Skin epidermis (tissue), 12 donors: Measurements from ENCODE around the gene RPS15A.
"Not testable (repeated sequence)": the region's sequence is repeated elsewhere in the genome, so short reads cannot be mapped to it uniquely, and the experiment has no call there.

ENCODE experiments used
- H3K27ac ChIP-seq, 21 experiments: fragments of 200-600 bp; sonication (generic) in 11 of 21; one replicate each; pipeline ENCODE4 v1.5.0; 2020; ENCODE audit warnings: mild to moderate bottlenecking in 3 of 21, inconsistent platforms in 2 of 21, moderate library complexity in 2 of 21
- H3K4me3 ChIP-seq, 7 experiments: fragments of 200-600 bp; sonication (generic) in 2 of 7; one replicate each; pipeline ENCODE4 v1.5.0; 2020; ENCODE audit warnings: inconsistent platforms in 2 of 7, mild to moderate bottlenecking in 2 of 7, moderate library complexity in 1 of 7

RPS15A gene

DNA sequence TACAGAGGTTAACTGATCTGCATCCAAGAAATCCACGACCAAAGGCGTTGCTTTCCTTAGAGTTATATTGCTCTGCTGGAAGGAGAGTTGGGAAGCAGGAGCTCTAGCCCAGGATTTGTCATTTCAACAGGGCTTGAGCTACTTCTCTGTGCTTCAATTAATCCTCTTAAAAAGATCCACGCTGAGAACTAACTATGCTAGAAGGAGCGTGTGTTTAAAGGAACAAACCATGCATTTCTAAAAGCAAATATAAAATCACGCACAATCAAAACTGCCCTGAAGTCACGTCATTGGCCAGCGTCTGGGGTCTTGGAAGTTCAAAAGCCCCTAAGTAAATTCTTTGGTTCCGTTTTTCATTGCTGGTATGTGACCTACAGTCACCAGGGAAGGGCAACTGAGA is 10.2 kb upstream of the RPS15A start:
- Histone ChIP-seq H3K4me3 (peak overlapping the region; percentile 79 to 99 (median 84)), H3K27ac (peak overlapping the region in 17 of 21 experiments; percentile 75 to 94 (median 89))

DNA sequence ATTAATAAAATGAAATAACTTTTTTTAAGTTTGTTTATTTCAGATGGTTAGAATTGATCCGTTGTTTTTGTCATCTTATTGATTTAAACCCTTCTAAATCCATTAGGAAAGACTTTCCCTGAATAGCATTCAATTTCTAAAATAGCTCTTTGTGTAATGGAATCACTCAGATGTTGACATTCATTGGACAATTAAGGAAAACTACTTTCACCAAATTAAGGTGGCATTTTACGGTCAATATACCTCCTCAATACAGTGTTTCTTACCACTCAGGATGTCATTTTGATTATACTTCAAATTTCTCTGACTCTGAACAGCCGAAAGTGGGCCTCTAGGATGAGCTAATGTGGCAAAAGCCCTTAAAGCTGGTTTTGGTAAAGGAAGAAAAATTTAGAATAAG is 9.4 kb upstream of the RPS15A start:
- Histone ChIP-seq H3K27ac (peak overlapping the region in 2 of 21 experiments; percentile 90), H3K4me3 (peak overlapping the region in 1 of 7 experiments; percentile 80)

DNA sequence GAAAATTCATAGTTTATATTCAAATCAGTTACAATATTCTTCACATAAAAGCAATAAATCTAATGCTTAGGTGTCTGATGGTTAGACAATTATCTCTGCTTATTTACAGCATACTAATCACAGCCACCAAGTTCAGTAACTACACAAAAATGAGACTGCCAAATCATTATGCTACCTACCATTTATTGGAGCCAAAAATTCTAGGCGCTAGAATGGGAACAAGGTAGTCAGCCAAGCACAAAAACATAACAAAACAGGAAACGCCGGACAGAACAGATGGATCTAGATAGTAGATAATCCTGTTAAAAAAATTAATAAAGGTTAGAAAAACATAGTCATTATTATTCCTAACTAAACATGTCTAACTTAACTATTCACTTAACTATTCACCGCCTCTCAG is 7.6 kb upstream of the RPS15A start:
- Histone ChIP-seq H3K27ac (no peak overlapping the region), H3K4me3 (no peak overlapping the region)

DNA sequence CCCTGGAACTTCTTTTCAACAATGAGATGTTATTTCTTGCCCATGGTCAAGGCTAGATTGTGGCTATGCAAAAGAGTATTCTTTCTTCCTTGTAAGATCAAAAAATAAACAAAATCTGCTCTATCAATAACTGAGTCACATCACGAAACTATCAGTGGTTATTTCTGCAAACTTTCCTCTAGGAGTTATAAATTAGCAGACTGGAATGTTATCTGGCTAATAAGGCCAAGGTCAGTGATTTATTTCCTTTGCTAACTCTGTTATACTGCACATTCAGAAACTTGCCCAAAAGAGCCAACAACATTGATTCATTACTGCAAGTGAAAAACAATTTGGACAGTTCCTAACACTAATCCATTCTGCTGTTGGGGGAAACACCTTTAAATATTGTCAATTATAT is 6.2 kb upstream of the RPS15A start:
- Histone ChIP-seq H3K4me3 (no peak overlapping the region), H3K27ac (no peak overlapping the region)

DNA sequence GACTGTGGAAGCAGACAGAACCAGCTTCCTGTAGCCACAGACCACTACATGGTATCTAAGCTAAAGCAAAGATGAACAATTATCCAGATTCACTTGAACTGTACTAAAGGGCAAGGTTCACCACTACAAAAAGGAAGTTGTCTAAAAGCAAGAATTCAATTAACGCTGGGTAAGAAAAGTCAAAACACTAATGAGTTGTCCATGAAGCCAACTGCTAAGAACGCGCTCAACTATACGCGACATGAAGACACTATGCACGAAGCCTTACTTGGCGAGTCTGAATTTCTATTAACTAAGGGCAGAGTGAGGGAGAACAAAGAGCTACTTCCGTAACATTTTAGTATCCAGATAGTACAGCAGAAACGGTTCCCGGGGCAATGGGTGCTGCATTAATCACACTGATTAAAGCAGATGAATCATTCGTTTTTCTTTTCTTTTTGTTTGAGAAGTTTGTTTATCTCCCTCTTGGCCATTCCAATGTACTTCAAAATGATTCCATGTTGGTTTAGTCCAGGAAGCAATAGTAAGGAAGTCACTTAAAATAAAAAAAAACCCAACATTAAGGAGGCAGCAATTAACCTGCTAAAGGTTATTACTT is 2.8 kb upstream of the RPS15A start:
- Histone ChIP-seq H3K4me3 (no peak overlapping the region), H3K27ac (no peak overlapping the region)

DNA sequence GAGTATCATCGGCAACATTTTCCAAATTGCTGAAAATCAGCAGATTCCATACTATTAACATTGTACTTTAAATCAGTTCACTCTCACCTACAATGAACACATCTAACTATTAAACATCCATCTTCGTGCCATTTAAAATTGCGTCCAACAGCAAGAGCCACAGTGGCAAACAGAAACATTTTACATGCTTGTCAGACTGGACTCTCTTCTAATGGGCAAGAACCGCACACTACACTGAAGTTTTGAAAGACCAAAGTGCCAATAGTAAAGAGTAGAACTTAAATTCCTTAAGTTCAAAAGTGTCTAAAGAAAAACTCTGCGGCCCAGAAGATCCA is 652 bp downstream of the RPS15A start:
- Histone ChIP-seq H3K27ac (peak overlapping the region; percentile 73 to 93 (median 87)), H3K4me3 (peak overlapping the region; percentile 74 to 94 (median 87))

DNA sequence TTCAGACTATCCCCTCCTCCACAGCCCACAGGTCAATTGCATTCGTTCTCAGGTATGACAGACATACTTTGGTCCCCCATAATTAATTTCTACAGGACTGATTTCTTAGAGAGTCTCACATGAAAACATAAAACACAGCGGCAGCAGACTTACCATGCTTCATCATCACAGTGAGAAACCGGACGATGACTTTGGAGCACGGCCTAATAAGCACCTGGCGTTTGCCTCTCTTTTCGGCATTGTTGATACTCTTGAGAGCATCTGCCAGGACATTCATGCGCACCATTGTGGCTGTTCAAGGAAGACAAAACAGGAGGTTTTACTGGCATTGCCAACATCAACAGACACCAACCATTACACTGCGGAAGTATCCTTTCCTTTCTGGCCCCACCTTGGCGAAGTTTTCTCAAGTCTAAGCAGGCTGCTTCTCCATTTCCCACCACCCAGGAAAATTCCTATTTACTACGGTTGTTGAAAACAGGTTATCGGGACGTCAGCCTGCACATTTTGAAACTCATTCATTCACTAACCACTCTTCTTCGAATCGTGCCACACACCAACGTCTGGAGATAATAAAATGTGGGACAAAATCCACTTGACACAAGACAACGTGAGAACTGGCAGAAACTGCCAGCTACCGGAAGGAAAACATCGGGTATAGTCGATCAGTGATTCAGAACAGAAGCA is 1.2 kb downstream of the RPS15A start:
- Histone ChIP-seq H3K27ac (peak overlapping the region in 20 of 21 experiments; percentile 73 to 93 (median 87)), H3K4me3 (peak overlapping the region; percentile 74 to 94 (median 87))

DNA sequence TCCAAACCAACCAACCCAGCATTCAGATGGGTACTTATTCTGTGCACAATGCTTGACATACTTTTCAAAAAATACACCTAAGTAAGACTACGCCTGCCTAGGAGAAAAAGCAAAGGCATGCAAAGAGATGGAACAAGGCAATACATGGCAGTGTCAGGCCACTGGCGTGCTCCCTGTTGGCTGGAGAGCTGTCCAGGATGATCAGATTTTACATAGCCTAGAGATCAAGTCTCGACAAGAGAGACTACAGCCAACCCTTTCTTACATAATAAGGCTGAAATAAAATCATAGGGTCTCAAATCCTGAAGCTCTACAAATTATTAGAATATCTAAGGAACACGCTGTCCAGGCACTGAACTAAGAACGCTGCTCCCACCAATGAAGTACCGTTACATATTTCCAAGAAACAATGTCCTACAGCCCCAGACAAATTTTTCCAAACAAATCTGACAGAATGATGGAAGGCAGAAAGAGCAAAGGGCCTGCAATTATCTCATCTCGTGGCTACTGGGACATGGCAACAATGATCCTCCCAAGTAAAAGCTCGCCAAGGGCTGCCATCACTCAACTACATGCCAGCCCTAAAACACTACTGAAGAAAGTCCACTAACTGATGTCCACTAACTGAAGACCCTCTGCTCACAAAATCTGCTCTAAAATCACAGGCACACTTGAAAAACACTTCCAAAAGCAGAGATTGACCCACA is 5.1 kb downstream of the RPS15A start:
- Histone ChIP-seq H3K4me3 (no peak overlapping the region), H3K27ac (no peak overlapping the region)

DNA sequence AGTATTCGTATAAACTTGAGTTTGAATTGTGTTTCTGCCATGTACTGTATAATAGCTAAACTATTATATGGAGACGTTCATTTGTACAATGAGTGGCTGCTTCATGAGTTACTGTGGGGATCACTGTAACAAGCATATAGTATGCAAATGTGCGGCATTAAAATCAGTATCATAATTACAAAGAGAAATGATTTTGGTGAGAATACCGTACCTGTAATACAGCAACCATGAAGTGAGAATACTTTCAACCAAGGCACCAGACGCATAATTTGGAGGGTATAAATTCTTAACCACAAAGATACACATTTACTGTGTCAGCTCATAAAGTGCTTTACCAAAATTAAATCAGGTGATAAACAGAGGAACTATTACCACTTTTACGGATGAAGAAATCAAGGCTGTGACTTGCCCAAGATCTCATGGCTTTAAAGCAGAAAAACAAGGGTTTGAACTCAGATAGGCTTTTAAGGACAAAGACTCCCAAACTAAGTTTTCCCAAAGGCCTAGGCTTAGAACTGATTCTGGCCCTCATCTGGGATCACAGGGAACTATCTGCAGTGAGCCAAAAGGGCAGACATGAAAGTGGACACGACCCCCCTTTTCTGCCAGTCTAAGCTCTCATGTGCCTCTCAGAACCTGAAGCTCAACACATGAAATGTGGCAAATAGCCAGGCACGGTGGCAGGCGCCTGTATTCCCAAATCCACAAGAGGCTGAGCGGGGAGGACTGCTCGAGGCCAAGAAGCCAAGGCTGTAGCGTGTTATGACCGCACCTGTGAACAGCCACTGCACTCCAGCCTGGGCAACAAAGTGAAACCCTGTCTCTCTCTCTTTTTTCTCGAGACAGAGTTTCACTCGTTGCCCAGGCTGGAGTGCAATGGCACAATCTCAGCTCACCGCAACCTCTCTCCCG is 6.4 kb downstream of the RPS15A start:
- Histone ChIP-seq H3K4me3 (no peak overlapping the region), H3K27ac (no peak overlapping the region)

DNA sequence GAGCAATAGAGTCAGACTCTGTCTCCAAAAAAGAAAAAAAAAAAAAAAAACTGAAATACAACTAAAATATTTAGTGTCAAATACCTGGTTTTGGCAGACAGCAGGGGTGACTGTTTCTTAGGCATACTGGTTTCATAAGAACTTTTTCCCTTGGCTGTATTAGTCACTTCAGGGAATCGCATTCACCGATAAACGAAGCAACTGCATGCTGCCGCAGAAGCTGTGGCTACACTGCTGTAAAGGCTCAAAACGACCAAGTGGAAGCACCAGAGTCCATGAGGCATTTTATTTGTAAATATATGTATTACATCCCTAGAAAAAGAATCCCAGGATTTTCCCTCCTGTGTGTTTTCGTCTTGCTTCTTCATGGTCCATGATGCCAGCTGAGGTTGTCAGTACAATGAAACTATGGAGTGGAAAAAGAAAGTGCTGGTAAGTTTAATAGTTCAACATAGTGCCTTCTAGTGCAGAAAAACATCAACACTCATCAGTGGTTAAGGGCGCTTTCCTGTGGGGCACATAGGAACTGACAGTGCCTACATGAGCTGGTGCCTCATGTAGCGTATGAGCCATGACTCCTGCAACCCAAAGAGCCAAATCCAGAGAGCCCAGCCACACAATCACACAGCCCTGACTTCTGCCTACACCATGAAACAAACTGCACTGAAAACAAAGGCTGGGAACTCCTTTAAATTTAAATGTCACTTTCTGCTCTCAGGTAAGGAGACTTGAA is 7.3 kb downstream of the RPS15A start:
- Histone ChIP-seq H3K27ac (no peak overlapping the region), H3K4me3 (no peak overlapping the region)

DNA sequence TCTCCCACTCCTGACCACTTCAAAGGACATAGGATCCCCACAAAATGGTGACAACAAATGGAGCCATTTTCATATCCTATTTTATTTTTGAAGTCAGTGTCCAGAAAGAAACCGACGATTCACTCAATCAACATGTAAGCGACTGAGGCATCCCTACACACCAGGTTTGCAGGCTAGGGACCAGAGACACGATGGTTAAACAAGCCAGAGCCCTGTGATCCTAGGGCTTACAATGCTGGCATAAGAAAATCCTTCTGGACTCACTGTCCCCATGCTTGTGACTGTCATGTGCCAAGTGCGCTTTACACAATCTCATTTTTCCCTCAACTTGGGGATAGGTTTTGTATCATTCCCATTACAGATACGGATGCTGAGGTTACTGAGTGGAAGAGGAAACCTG is 8.9 kb downstream of the RPS15A start:
- not testable (repeated sequence) for H3K27ac ChIP-seq, H3K4me3 ChIP-seq

DNA sequence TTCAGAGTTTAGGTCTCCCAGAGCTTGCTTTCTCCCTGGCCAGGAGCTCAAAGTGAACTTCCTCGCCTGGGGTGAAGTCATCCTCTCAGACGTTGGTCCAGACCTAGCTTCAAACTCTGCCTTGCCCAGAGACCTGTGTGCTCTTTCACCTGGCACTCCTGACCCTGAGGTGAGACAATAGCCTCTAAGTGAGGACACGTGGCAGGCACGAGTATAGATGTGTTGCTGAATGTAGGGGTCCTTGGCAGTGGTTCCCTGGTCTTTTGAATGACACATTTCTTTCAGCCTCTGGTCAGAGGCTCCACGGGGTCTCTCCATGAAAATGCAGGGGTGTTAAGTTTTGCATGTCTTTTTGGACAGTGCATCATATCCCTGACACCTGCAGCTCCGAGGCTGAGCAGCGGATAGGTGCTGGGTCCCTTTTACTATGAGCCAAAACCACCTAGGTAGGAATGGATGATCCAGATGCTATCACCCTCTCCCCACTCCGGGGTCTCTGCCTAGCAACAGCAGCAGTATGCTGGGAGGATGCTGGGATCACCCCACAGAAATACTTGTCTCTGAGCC is 9.6 kb downstream of the RPS15A start:
- H3K27ac ChIP-seq, H3K4me3 ChIP-seq: not testable (repeated sequence)

DNA sequence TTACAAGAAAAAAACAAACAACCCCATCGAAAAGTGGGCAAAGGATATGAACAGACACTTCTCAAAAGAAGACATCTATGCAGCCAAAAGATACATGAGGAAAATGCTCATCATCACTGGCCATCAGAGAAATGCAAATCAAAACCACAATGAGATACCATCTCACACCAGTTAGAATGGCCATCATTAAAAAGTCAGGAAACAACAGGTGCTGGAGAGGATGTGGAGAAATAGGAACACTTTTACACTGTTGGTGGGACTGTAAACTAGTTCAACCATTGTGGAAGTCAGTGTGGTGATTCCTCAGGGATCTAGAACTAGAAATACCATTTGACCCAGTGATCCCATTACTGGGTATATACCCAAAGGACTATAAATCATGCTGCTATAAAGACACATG is 12.5 kb downstream of the RPS15A start:
- not testable (repeated sequence) for H3K4me3 ChIP-seq, H3K27ac ChIP-seq

DNA sequence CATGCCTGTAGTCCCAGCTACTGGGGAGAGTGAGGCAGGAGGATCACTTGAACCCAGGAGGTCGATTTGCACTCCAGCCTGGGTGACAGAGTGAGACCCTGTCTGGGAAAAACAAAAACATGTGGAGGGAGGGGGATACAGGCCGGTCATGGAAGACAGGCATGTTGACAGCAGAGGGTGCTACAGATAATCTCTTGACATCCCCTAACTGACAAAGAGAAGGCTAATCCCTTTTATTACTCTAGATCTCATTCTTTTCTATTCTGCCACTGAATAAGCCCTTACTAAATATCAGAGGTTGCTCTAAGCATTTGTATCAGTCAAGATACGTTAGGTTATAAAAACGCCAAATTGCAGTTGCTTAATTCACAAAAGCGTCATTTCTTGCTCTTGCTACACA is 13.8 kb downstream of the RPS15A start:
- not testable (repeated sequence) for H3K4me3 ChIP-seq, H3K27ac ChIP-seq

DNA sequence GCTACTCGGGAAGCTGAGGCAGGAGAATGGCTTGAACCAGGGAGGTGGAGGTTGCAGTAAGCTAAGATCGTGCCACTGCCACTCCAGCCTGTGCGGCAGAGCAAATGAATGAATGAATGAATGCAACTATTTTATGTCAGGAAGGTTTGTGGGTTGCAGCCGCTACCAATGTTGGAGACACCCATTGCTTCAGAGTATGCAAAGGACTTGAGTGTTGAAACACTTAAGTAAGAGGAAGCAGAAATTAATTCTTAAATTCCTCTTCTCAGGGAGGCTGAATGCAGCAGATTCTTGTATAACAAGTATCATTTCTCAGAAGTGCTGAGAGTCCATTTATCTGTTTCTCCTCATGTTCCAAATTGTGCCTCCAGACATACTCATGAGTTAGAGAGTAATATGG is 15.5 kb downstream of the RPS15A start:
- H3K4me3 ChIP-seq = not testable (repeated sequence)
- H3K27ac ChIP-seq = peak overlapping the region in 1 of 21 experiments; percentile 22

DNA sequence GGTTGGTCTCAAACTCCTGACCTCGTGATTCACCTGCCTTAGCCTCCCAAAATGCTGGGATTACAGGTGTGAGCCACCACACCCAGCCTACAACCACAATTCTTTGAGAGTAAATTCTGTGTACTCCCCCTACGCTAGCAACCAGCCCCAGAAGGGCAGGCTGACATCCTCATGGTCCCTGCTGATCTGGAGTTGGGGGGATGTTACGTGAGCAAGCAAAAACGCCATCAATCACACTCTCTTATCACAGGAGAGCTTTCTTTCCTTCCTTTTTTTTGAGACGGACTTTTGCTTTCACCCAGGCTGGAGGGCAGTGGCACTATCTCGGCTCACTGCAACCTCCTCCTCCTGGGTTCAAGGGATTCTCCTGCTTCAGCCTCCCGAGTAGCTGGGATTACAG is 18.0 kb downstream of the RPS15A start:
- not testable (repeated sequence) for H3K4me3 ChIP-seq

DNA sequence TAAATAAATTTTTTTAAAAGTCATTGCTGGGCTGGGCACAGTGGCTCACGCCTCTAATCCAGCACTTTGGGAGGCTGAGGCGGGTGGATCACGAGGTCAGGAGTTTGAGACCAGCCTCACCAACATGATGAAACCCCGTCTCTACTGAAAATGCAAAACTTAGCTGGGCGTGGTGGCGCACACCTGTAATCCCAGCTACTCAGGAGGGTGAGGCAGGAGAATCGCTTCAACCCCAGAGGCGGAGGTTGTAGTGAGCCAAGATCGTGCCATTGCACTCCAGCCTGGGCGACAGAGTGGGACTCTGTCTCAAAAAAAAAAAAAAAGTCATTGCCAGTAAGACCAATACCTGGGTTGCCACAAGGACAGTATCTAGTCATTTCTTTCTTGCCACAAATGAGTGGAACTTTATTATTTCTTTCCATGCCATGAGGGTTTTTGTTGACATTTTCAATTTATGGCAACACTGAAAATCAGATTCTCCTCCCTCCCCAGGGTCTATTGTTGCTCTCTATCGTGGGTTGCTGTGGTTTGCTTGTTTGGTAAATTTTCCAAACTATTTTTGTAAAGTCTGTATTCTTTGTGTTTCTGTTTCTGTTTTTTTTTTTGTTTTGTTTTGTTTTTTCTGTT is 19.7 kb downstream of the RPS15A start:
- H3K4me3 ChIP-seq, H3K27ac ChIP-seq: not testable (repeated sequence)

More for the DNA sequence above, 18.0 kb downstream of the RPS15A start:
- H3K27ac ChIP-seq = not testable (repeated sequence)

DNA sequence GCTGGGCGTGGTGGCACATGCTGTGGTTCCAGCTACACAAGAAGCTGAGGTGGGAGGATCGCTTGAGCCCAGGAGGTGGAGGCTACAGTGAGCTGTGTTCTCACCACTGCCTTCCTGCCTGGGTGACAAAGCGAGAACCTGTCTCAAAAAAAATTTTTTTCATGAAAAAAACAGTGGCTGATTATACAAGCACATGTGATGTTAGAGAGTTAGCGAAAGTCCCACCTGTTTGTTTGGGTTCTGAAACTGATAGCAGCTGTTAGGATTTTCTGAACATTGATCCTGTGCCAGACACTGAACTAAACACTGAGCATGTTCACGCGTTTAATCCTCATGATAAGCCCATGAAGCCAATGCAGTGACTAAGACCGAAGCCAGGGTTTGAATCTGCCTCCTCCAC is 22.9 kb downstream of the RPS15A start:
- H3K4me3 ChIP-seq, H3K27ac ChIP-seq: not testable (repeated sequence)

DNA sequence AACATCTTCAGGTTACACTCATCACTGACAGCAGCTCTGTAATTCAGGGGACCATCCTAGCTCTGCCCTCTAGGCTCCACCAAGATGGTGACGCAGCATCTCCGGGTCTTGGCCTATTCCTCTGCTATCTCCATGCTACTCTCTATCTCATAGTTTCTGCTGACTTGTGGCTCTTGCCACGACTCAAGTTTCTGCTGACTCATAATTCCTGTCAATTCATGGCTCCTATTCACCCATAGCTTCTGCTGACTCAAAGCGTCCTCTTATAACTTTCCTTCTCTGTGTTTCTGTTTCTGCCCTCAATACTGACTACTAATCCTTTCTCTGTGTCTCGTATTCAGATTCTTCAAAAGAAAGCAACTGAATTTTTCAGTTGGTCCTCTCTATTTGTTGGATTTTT is 27.4 kb downstream of the RPS15A start:
- H3K27ac ChIP-seq, H3K4me3 ChIP-seq: not testable (repeated sequence)
